ENCODE data around the gene FKBP14.

Gene FKBP14

GRCh38 chr7:29970158-29970557 lies 56.3 kb downstream of the FKBP14 start:
- TF ChIP-seq GATA2 (IDR thresholded peaks at IDR 0.05; ENCODE audit: low read depth, low read length) (no peak), GATA3 (IDR thresholded peaks at IDR 0.05; ENCODE audit: low read depth, low read length) (no peak)

- TF ChIP-seq GATA2 (IDR thresholded peaks at IDR 0.05; ENCODE audit: low read depth, low read length), result no peak
- TF ChIP-seq GATA3 (IDR thresholded peaks at IDR 0.05; ENCODE audit: low read depth, low read length), result no peak
Observed at GRCh38 chr7:29969738-29970137, 56.8 kb downstream of the FKBP14 start.

- TF ChIP-seq GATA3 (IDR thresholded peaks at IDR 0.05; ENCODE audit: low read depth, low read length) (no peak), GATA2 (IDR thresholded peaks at IDR 0.05; ENCODE audit: low read depth, low read length) (no peak)
Observed at GRCh38 chr7:29968683-29969395, 57.7 kb downstream of the FKBP14 start.

GRCh38 chr7:29965030-29965429 lies 61.5 kb downstream of the FKBP14 start:
- no peak for TF ChIP-seq GATA3 (IDR thresholded peaks at IDR 0.05; ENCODE audit: low read depth, low read length)
- no peak for TF ChIP-seq GATA2 (IDR thresholded peaks at IDR 0.05; ENCODE audit: low read depth, low read length)

- TF ChIP-seq GATA3 (IDR thresholded peaks at IDR 0.05; ENCODE audit: low read depth, low read length), result no peak
- no peak for TF ChIP-seq GATA2 (IDR thresholded peaks at IDR 0.05; ENCODE audit: low read depth, low read length)
Observed at GRCh38 chr7:29962035-29962434, 64.5 kb downstream of the FKBP14 start.

Measured in SH-SY5Y (cell line).